OCI-LY7 (cell line): ENCODE measurements around the gene FUT2.

Experiments used
- CTCF ChIP-seq: fragments of 200-600 bp; sonication (generic); conservative IDR thresholded peaks from 2 replicates; pipeline ENCODE4 v1.5.1; 2014; ENCODE audit warnings: mild to moderate bottlenecking, antibody characterized with exemption, low read length, moderate library complexity, mixed read lengths
- EZH2phosphoT487 ChIP-seq: fragments of 200-600 bp; sonication (generic); IDR thresholded peaks from 2 replicates; pipeline ENCODE4 v1.6.1; 2018; ENCODE audit warnings: low read depth, borderline replicate concordance, mild to moderate bottlenecking, mixed run types, antibody characterized with exemption, low read length, moderate library complexity, mixed read lengths

GRCh38 chr19:48728911-48729664 lies 33.3 kb downstream of the FUT2 start:
- TF ChIP-seq CTCF, result no peak
- no peak for TF ChIP-seq EZH2phosphoT487
